Germinal center (tissue), 1 donor: ENCODE data around the gene PLD4.
A peak's percentile ranks its signal among the peaks of the same experiment; 100 is the strongest.
"Not testable (repeated sequence)": the region's sequence is repeated elsewhere in the genome, so short reads cannot be mapped to it uniquely, and the experiment has no call there.

Experiments used
- DNase-seq: peaks from one replicate; pipeline ENCODE4 v3.0.0; 2012; ENCODE audit warnings: mixed read lengths, low spot score

Gene PLD4

DNA sequence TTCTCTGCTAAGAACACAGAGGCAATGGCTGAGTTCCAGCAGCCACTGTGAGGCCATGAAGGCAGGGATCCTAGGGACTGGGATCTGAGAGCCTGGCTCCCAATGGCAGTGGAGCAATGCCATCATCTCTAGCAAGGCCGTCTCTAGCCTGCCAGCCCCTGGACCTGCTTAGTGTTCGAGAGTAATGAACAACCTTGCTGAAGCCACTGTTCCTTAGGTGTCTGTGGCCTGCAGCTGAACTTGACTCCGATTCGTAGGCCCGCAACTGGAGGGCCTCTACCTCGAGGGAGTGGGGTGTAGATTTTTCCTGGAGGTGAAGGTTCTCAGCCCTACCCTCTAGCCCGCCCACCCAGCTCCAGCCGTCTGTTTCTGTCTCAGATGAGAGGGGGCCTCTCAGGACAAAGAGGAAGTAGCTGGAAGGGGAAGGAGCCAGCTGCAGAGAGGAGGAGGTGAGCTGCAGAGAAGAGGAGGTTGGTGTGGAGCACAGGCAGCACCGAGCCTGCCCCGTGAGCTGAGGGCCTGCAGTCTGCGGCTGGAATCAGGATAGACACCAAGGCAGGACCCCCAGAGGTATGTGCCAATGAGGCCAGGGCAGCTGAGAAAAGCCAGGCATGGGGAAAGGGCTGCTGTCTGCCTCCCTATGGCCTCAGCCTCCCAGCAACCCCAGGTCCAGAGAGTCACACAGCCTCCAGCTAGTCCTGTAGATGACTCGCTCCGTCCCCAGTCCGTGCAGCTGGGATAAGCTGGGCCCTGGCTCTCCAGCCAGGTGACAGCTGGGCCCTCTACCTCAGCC lies at the start of gene PLD4:
Gene PLD4, plus strand, starts transcription at position 459 of the 793 bp plus-strand sequence. CDS start 2,262 bp downstream, outside the sequence.
- DNase-seq = peak; percentile 75

DNA sequence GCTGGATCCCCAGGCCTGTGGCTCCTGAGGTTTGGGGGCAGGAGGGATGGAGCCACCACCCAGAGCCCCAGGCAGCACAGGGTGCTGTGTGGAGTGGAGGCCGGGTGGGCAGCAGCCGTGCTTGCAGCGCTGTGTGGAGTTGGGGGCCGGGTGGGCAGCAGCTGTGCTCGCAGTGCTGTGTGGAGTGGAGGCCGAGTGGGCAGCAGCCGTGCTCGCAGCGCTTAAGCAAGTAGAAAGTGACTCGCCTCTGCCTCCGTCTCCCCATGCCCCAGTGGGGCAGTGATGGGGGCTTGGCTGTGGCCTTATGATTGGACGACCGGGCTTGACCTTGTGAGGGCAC lies 49.3 kb upstream of the PLD4 start:
- no peak for DNase-seq

DNA sequence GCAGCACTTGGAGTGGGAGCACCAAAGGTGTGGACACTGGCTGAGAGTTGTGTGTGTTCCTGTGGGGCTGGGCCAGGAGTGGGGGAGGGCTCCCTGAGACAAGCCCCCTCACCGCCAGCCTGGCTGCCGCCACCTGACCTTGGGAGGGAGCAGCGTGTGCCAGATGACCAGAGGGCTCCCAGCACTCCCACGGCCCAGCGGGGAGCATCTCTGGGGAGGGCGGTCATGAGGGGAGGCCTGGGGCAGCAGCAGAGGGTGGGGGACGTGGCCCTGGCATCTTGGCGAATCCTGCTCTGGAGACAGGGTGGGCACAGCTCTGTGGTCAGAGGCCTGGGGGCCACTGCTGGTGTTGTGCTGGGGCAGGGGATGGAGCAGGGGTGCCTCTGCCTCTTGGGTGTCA lies 48.9 kb upstream of the PLD4 start:
- no peak for DNase-seq

DNA sequence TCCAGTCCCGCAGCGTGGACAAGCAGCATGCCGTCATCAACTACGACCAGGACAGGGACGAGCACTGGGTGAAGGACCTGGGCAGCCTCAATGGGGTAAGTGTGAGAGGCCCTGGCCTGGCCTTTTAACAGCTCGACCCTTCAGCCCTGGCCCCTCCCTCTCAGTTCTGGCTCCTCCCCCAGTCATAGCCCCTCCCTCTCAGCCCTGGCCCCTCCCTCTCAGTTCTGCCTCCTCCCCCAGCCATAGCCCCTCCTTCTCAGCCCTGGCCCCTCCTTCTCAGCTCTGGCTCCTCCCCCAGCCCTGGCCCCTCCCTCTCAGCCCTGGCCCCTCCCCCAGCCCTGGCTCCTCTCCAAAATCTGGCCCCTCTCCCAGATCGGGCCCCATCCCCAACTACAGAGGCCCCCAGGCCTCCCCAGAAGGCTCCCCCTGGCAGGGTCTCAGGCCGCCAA lies 48.4 kb upstream of the PLD4 start:
- peak; percentile 60 for DNase-seq

- no peak for DNase-seq
These were observed 47.4 kb upstream of the PLD4 start for GRCh38 chr14:104877066-104877805.

GRCh38 chr14:104877806-104878550 lies 46.7 kb upstream of the PLD4 start:
- DNase-seq = no peak

DNA sequence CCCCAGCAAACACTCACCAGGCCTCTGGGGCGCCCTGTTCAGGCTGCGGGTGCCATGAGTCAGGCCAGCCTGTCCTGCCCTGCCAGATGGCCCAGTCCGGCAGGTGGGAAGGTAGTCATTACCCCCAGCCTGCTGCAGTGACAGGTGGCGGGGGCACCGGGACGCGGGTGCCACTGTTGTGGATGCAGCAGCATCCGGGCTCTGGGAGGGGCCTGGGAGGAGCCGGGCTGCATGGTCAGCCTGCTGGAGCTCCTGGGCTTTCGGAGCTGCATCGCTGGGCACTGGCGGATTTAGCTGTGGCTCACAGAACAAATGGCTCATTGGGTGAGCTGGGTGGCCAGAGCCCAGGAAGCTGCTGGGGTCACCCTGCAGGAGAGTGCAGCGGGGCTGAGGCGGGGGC lies 46.1 kb upstream of the PLD4 start:
- DNase-seq = no peak

- DNase-seq = no peak
These were observed 45.3 kb upstream of the PLD4 start for GRCh38 chr14:104879201-104879982.

GRCh38 chr14:104879983-104880565 lies 44.6 kb upstream of the PLD4 start:
- DNase-seq = no peak

DNA sequence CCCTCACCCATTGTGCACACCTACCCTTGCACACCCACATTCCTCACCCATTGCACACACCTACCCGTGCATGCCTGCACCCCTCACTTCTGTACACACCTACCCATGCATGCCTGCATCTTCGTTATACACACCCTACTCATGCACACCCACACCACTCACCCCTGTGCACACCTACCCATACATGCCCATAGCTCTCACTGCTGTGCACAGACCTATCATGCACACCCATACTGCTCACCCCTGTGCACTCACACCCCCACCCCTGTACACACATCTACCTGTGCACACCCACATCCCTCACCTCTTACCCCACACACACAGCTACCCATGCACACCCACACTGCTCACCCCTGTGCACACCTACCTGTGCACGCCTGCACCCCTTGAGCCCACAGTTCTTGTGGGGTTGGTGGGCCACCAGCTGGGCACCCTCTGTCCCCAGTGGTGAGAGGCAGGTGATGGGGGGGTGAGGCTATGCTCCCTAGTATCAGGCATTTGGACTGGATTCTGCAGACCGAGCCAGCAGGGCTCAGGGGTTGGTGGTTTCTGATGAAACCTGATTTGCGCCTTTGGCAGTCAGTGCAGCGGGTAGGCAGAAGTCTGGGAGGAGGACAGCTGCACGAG lies 44.0 kb upstream of the PLD4 start:
- no peak for DNase-seq

DNA sequence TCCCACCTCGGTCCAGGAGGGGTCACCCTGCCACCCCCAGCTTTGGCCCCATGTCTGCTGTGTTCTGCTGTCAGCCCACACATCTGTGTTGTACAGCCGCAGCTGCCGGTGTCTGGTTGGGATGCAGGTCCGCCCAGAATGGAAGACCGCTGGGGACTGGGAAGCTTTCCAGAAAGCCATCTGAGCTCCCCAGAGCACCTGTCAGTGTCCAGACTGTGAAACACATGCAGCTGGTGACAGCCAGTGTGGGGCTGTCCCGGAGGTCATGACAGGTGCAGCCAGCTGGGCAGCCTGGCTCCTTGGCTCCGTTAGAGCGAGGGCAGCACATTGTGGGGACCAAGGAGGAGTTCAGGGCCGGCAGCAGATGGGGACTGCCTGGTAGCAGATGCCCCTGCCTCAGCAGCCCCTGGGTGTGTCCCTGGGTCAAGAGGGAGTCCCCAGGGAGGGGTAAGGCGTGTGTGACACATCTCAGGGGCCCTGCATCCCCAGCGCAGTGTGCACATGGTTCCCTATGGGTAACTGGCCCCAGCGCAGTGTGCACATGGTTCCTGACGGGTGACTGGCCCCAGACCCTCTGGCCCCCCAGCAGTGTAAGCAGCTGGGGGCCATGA lies 43.2 kb upstream of the PLD4 start:
- DNase-seq = no peak

- peak; percentile 40 for DNase-seq
These were observed 42.2 kb upstream of the PLD4 start for GRCh38 chr14:104882325-104882973.

GRCh38 chr14:104882991-104883660 lies 41.6 kb upstream of the PLD4 start:
- DNase-seq = no peak

GRCh38 chr14:104883681-104884361 lies 40.9 kb upstream of the PLD4 start:
- DNase-seq = no peak

DNA sequence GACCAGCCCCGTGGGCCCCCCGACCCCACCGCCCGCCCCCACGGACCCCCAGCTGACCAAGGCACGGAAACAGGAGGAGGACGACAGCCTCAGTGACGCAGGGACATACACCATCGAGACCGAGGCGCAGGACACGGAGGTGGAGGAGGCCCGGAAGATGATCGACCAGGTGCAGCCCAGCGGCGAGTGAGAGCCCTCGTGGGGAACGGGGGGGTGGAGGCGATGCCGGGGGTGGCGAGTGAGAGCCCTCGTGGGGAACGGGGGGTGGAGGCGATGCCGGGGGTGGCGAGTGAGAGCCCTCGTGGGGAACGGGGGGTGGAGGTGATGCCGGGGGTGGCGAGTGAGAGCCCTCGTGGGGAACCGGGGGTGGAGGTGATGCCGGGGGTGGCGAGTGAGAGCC lies 40.3 kb upstream of the PLD4 start:
- not testable (repeated sequence) for DNase-seq

- DNase-seq = no peak
These were observed 39.4 kb upstream of the PLD4 start for GRCh38 chr14:104885031-104885972.

DNA sequence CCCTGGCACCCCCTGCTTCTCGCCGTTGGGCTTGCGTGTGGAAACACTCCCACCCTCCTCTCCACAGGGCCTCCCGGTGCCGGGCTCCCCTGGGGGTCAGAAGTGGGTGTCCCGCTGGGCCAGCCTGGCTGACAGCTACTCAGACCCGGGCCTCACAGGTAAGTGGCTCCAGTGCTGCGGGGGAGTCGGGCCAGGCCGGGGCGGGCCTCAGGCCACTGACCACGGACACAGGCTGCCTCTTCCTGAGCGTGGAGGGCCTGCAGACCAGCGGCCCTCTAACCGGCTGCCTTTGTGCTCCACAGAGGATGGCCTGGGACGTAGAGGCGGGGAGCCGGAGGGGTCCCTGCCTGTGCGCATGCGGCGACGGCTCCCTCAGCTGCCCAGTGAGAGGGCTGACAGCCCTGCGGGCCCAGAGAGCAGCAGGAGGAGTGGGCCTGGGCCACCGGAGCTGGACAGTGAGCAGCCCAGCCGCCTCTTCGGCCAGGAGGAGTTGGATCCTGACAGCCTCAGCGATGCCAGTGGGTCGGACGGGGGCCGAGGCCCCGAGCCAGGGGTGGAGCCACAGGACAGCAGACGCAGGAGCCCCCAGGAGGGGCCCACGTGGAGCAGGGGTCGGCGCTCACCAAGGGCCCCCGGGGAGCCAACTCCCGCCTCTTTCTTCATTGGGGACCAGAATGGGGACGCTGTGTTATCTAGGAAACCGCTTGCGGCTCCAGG lies 38.5 kb upstream of the PLD4 start:
- DNase-seq = no peak
